ENCODE data around the gene ZNF366.
A peak's percentile ranks its signal among the peaks of the same experiment; 100 is the strongest.

The ZNF366 gene

DNA sequence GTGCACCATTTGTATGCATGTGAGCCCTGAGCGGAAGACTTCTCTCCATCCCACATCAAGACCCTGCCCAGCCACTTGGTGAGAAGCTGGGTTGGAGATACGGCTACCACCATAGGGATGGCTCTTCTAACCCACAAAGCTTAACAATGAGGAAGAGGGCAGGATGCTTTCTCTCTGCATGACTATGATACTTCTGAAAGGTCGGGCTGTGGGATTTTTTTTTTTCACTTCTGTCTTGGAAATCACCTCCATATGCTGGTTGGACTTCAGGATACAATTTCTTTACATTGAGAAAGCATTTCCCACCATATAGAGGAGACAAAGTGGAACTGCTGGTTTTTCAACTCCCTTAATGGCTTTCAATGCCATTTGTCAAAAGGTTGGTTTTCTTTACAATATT is 30.5 kb downstream of the ZNF366 start:
- TF ChIP-seq, protein P1, sequence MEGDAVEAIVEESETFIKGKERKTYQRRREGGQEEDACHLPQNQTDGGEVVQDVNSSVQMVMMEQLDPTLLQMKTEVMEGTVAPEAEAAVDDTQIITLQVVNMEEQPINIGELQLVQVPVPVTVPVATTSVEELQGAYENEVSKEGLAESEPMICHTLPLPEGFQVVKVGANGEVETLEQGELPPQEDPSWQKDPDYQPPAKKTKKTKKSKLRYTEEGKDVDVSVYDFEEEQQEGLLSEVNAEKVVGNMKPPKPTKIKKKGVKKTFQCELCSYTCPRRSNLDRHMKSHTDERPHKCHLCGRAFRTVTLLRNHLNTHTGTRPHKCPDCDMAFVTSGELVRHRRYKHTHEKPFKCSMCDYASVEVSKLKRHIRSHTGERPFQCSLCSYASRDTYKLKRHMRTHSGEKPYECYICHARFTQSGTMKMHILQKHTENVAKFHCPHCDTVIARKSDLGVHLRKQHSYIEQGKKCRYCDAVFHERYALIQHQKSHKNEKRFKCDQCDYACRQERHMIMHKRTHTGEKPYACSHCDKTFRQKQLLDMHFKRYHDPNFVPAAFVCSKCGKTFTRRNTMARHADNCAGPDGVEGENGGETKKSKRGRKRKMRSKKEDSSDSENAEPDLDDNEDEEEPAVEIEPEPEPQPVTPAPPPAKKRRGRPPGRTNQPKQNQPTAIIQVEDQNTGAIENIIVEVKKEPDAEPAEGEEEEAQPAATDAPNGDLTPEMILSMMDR (IDR thresholded peaks at IDR 0.05), result no peak

DNA sequence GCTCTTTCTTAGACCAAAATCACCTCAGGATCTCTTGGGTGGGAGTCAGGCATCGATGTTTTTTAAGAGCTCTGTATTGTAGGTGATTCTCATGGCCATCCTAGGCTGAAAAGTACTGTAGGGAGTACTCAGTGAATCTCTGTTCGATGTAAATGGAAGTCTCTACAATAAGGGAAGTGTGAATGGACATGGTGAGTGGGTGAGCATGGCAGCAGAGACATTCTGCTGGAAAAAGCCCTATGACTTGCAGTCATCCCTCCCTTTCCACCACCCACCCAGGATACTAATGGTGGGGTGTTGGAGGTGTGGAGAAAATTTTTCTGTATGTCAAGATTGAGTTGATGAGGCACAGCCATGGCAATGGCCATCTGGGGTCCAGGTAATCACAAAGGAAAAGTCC is 30.9 kb downstream of the ZNF366 start:
- DNase-seq (ENCODE audit: low spot score), result no peak
- no peak overlapping the region for H3K27ac ChIP-seq
- TF ChIP-seq, protein P1 (IDR thresholded peaks at IDR 0.05), result no peak

More for the DNA sequence above, 30.5 kb downstream of the ZNF366 start:
- Histone ChIP-seq H3K27ac (no peak overlapping the region), H3K4me3 (no peak overlapping the region)
- DNase-seq (ENCODE audit: low spot score), result no peak

DNA sequence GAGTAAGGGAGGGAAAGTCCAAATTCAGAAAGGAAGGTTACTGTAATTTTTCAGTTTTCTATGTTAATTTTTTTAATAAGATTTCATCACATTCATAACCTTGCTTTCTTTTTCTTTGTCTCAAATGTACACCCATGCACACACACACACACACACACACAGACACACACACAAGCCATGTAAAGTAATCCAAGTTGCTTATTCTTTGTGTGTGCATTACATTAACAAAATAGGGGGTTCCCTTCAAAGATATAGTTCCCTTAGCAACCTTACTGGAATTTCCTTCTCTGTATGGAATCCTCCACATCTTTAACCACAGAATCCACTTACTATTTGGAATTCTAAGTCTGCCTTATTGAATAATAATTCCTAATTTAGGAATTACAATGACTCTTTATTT is 32.7 kb downstream of the ZNF366 start:
- TF ChIP-seq, protein P1 (IDR thresholded peaks at IDR 0.05), result no peak
- DNase-seq (ENCODE audit: low spot score), result no peak
- Histone ChIP-seq H3K27ac (no peak overlapping the region), H3K4me3 (no peak overlapping the region)

More for the DNA sequence above, 30.9 kb downstream of the ZNF366 start:
- no peak overlapping the region for H3K4me3 ChIP-seq

DNA sequence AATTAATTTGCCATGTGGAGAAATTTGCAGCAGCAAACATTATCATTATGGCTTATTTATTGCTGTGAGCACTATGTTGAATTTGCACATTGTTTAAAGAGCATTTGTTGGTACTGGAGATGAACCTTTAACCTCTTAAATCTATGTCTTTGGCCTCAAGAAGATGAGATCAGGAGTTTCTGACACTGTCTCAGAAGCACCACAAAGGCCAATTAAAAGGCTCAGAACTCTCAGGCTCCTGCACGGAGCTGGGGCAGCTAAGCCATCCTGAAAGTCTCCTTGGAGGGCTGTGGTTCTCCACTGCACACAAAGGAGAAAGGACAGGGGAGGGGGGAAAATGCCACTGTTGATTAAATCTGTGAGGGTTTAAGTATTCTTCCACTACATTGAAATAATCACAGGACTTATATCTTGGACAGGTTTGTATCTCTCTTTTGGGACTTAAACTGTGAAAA is 33.1 kb downstream of the ZNF366 start:
- Histone ChIP-seq H3K27ac (no peak overlapping the region), H3K4me3 (no peak overlapping the region)
- TF ChIP-seq, protein P1 (IDR thresholded peaks at IDR 0.05), result no peak
- DNase-seq (ENCODE audit: low spot score), result no peak

DNA sequence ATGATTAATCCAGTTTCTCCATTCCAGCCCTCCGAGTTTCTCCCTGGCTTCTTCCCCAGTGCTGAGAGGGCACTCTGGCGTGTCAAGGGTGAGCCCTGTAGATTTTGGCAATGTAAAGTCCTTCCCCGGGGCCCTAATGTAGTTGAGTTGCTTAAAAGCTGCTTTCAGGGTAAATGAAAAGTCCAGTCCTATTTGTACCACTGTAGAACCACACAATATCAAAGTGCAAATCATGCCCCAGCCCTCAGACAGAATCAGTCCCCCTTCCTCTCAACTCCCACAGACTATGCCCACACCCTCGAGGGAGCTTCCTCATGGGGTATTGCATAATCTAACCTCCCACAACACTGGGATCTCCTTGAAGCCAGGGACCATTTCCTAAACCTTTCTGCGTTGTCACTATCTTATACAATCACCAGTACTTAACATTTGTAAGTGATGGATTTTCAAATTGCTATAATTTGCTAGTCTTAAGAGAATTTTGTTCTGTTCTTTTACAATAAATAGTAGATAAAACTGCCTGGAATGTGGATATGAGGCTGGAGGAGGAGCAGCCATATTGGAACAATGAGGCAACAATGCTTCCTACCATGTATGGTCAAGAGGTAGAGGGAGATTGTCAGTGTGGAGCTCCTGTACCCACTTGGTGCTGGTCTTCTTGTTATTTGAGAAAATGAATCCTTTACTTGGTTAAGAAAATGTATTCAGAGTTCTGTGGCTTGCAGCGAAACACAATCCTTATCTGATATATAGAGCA is 34.4 kb downstream of the ZNF366 start:
- H3K27ac ChIP-seq, result peak overlapping the region in 1 of 2 donors; percentile 45
- TF ChIP-seq, protein P1 (IDR thresholded peaks at IDR 0.05), result no peak
- H3K4me3 ChIP-seq, result no peak overlapping the region
- DNase-seq (ENCODE audit: low spot score), result no peak

GRCh38 chr5:72472031-72472430 is 35.2 kb downstream of the ZNF366 start:
- TF ChIP-seq, protein P1 (IDR thresholded peaks at IDR 0.05), result no peak
- no peak for DNase-seq (ENCODE audit: low spot score)
- no peak overlapping the region for H3K27ac ChIP-seq
- no peak overlapping the region for H3K4me3 ChIP-seq

- TF ChIP-seq, protein P1 (IDR thresholded peaks at IDR 0.05), result no peak
- no peak for DNase-seq (ENCODE audit: low spot score)
- H3K27ac ChIP-seq, result no peak overlapping the region
- no peak overlapping the region for H3K4me3 ChIP-seq
Observed at GRCh38 chr5:72470826-72471225, 36.4 kb downstream of the ZNF366 start.

Data from coronary artery (tissue), 2 donors.